A375 (cell line): ENCODE results near the gene APOBEC3A. TPM values are rescaled to one million over a fixed set of nuclear protein-coding genes. Genes with fewer than 3 reads are reported as not detected.

Source experiments
- total RNA-seq: library from RNA; depleted of rRNA; stranded (reverse); fragments of >200 nt; shearing (Covaris generic); gene quantifications from 2 replicates; pipeline ENCODE4 v1.2.3, GENCODE V29; 2014; rRNA removed

APOBEC3A gene
- not detected in 2 replicates for total RNA-seq

DNA sequence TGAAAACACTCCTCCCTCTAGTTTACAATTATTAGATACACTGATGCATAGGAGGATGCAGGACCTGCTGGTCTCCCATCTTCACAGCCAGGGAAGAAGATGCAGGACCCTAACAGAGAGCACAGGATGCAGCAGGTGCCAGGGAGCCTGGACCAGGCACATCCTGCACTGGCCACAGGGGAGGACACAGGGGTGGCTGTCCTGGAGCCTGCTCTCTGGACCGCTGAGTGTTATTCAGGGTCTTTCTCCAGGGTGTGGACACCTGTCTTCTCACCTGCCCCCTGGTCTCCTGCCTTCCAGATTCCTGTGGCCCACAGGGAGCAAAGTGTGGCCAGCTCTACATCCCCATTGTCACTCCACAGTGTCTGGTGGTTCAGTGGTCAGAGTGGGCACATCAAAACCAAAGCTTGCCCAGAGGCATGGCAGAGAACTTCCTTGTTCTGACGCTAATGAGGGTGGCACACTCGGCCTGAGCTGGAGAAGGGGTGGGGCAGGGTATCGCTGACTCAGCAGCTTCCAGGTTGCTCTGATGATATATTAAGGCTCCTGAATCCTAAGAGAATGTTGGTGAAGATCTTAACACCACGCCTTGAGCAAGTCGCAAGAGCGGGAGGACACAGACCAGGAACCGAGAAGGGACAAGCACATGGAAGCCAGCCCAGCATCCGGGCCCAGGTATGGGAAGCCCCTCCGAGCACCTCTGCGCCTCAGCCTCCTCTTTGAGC lies at the start of gene APOBEC3A:
TSS of gene APOBEC3A (plus strand) at position 564 of the 725 bp plus-strand sequence. CDS start at position 647, 83 bp downstream.

DNA sequence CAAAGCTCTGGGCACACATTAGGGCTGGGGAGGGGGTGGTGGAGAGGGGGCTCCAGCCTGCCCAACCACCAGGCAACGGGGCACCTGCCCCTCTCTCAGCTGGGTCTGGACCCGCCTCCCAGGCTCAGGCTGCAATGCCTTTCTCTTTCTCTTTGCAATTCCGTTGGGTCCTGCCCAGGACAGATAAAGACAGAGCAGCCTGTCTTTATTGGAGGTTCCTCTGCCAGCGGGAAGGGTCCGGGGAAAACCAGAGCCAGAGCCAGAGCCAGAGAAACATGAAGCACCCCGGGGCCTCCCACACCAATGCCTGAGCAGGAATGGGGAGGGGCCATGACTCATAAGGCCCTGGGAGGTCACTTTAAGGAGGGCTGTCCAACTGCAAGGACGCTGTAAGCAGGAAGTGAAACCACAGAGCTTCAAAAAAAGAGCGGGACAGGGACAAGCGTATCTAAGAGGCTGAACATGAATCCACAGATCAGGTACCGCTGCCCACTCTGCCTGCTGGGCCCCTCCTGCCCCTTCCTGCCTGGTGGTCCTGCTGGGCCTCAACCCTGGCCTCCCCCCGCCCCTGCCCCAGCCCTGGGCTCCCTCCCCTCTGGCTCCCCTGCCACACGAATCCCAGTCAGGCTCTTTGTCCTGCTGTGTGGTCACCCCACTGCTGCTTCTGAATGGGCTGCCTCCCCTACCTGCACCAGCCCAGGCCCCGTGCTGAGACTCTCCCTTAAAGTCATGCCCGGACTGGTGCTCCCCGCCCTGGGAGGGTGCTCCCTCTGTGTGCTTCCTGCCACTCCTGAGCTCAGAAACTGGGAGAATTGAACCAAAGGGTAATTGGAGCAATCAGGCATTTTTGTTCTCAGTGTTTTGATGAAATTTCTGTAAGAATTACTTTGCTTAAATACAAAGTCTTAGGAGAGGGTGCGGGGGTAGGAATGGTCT lies 24.9 kb downstream of the APOBEC3A start, which contains the start of gene APOBEC3B:
TSS of gene APOBEC3B (plus strand) at position 356 of the 936 bp plus-strand sequence. CDS start at position 463, 107 bp downstream.

Other genes with a start within 250 kb of the APOBEC3A start
- 66.2 and 71.0 TPM in 2 replicates for gene SUN2, start 201.6 kb upstream of the APOBEC3A start, total RNA-seq
- 12.5 TPM in 2 replicates for gene DNAL4, start 163.5 kb upstream of the APOBEC3A start, total RNA-seq
- gene NPTXR, start 113.6 kb upstream of the APOBEC3A start, total RNA-seq = 0.83 and 1.3 TPM in 2 replicates
- 44.1 and 46.6 TPM in 2 replicates for gene CBX6, start 85.4 kb upstream of the APOBEC3A start, total RNA-seq
- gene APOBEC3B, start 24.7 kb downstream of the APOBEC3A start, total RNA-seq = 8.8 and 14.1 TPM in 2 replicates
- gene APOBEC3C, start 56.6 kb downstream of the APOBEC3A start, total RNA-seq = 3.8 and 5.8 TPM in 2 replicates
- gene APOBEC3D, start 63.5 kb downstream of the APOBEC3A start, total RNA-seq = 4.3 and 7.3 TPM in 2 replicates
- 2.9 and 3.5 TPM in 2 replicates for gene APOBEC3F, start 83.3 kb downstream of the APOBEC3A start, total RNA-seq
- gene APOBEC3G, start 119.7 kb downstream of the APOBEC3A start, total RNA-seq = 39.1 and 39.8 TPM in 2 replicates
- gene APOBEC3H, start 139.6 kb downstream of the APOBEC3A start, total RNA-seq = 0.40 and 2.1 TPM in 2 replicates
- 3.7 and 4.1 TPM in 2 replicates for gene CBX7, start 195.1 kb downstream of the APOBEC3A start, total RNA-seq